ENCODE data around the gene PTGFRN. TPM values are rescaled to one million over a fixed set of nuclear protein-coding genes. Genes with fewer than 3 reads are reported as not detected.

Gene PTGFRN
- total RNA-seq, 1 experiment from 2014 or later, result 60.6 TPM

DNA sequence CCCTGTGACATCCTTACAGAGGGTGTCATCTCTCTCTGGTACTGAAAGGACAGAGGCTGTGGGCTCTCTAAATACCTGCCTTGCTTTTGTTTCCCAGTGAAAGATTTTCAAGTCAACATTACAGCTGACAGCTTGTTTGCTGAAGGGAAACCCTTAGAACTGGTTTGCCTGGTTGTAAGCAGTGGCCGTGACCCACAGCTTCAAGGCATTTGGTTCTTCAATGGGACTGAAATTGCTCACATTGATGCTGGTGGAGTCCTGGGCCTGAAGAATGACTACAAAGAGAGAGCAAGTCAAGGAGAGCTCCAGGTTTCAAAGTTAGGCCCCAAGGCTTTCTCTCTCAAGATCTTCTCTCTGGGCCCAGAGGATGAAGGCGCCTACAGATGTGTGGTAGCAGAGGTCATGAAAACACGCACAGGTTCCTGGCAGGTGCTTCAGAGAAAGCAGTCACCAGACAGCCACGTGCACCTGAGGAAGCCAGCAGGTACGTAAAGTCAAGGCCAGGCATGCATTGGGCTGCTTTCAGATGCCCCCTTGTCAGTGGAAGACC lies 103.7 kb downstream of the PTGFRN start:
- Histone ChIP-seq H3K36me3 (ENCODE audit: control insufficient read depth in 1 of 2, insufficient read depth in 2 of 2, low read length in 2 of 2) (no peaks in the 10 kb centered on the region), H3K4me1 (ENCODE audit: control insufficient read depth in 1 of 2, insufficient read depth in 2 of 2, low read length in 2 of 2) (no peaks in the 10 kb centered on the region), H3K4me2 (ENCODE audit: low read length) (no peak overlapping the region), H2AFZ (ENCODE audit: low read depth, low read length, poor library complexity, severe bottlenecking) (no peak overlapping the region), H3K4me3 (replicated peaks in 1 of 2; ENCODE audit: low read depth in 1 of 2, low read length in 2 of 2) (no peak overlapping the region), H3K27ac (ENCODE audit: low read depth, low read length) (no peak overlapping the region), H3K9me2 (ENCODE audit: insufficient read depth) (no peaks in the 10 kb centered on the region), H3K9ac (ENCODE audit: low read length) (no peak overlapping the region), H3K27me3 (ENCODE audit: insufficient read depth, low read length) (no peaks in the 10 kb centered on the region), H4K20me1 (ENCODE audit: insufficient read depth) (no peaks in the 10 kb centered on the region), H3K79me2 (ENCODE audit: insufficient read depth, low read length) (no peaks in the 10 kb centered on the region), H3K9me3 (ENCODE audit: control insufficient read depth in 1 of 2, insufficient read depth in 1 of 2, low read depth in 1 of 2, low read length in 2 of 2) (no peaks in the 10 kb centered on the region)
- ChIA-PET RAD21 (ENCODE audit: low non-redundant PET in 1 of 2, low total read pairs in 2 of 2, uncharacterized antibody in 2 of 2, unreplicated experiment in 2 of 2) (no interaction called here), CTCF (no interaction called here), POLR2A (interaction anchor here (0.7 kb wide), 1 partner anchor 129 kb away, joined by 3 read pairs; no protein-coding TSS in a partner anchor)
- no peak for ATAC-seq
- DNase-seq (ENCODE audit: low read depth, low spot score), result no peak
- no TSS peak for BruUV-seq (replicated peaks)
- no peak for TF ChIP-seq POLR2A (IDR thresholded peaks at IDR 0.05; ENCODE audit: borderline replicate concordance, extremely low read depth, insufficient read depth, insufficient read length)
- TF ChIP-seq, protein P1, sequence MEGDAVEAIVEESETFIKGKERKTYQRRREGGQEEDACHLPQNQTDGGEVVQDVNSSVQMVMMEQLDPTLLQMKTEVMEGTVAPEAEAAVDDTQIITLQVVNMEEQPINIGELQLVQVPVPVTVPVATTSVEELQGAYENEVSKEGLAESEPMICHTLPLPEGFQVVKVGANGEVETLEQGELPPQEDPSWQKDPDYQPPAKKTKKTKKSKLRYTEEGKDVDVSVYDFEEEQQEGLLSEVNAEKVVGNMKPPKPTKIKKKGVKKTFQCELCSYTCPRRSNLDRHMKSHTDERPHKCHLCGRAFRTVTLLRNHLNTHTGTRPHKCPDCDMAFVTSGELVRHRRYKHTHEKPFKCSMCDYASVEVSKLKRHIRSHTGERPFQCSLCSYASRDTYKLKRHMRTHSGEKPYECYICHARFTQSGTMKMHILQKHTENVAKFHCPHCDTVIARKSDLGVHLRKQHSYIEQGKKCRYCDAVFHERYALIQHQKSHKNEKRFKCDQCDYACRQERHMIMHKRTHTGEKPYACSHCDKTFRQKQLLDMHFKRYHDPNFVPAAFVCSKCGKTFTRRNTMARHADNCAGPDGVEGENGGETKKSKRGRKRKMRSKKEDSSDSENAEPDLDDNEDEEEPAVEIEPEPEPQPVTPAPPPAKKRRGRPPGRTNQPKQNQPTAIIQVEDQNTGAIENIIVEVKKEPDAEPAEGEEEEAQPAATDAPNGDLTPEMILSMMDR (IDR thresholded peaks at IDR 0.05 in 2 of 3, conservative IDR thresholded peaks at IDR 0.05 in 1 of 3; ENCODE audit: borderline replicate concordance in 1 of 3, insufficient read depth in 1 of 3, low read depth in 2 of 3, low read length in 2 of 3), result no peak
- TF ChIP-seq, protein P2, sequence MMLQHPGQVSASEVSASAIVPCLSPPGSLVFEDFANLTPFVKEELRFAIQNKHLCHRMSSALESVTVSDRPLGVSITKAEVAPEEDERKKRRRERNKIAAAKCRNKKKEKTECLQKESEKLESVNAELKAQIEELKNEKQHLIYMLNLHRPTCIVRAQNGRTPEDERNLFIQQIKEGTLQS (IDR thresholded peaks at IDR 0.05), result no peak
- intact Hi-C loops (cut with micrococcal nuclease), result no loop called here

DNA sequence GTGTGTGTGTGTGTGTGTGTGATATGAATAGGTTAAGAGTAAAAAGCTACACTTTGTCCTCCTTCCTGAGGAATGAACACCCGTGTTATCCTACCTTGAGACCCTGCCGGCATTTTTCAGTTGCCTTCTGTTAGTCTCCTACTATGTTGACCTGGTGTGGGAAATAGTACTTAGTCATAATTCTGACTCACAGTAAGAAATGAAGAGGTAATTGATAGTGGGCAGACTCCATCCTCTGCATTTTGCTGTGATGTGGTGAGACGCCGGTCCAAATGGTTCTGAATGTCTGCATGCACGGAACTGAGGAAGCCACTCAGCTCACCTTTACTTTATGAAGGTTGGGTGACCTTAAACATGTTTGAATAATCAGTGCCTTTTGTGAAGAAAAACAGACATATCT lies 104.5 kb downstream of the PTGFRN start:
- Histone ChIP-seq H3K79me2 (ENCODE audit: insufficient read depth, low read length) (no peaks in the 10 kb centered on the region), H4K20me1 (ENCODE audit: insufficient read depth) (no peaks in the 10 kb centered on the region), H3K9ac (ENCODE audit: low read length) (no peak overlapping the region), H3K9me3 (ENCODE audit: control insufficient read depth in 1 of 2, insufficient read depth in 1 of 2, low read depth in 1 of 2, low read length in 2 of 2) (no peaks in the 10 kb centered on the region), H3K4me2 (ENCODE audit: low read length) (no peak overlapping the region), H3K4me1 (ENCODE audit: control insufficient read depth in 1 of 2, insufficient read depth in 2 of 2, low read length in 2 of 2) (no peaks in the 10 kb centered on the region), H3K9me2 (ENCODE audit: insufficient read depth) (no peaks in the 10 kb centered on the region), H3K36me3 (ENCODE audit: control insufficient read depth in 1 of 2, insufficient read depth in 2 of 2, low read length in 2 of 2) (no peaks in the 10 kb centered on the region), H3K27me3 (ENCODE audit: insufficient read depth, low read length) (no peaks in the 10 kb centered on the region), H3K27ac (ENCODE audit: low read depth, low read length) (no peak overlapping the region), H3K4me3 (replicated peaks in 1 of 2; ENCODE audit: low read depth in 1 of 2, low read length in 2 of 2) (no peak overlapping the region), H2AFZ (ENCODE audit: low read depth, low read length, poor library complexity, severe bottlenecking) (no peak overlapping the region)
- RAD21 ChIA-PET (ENCODE audit: low non-redundant PET in 1 of 2, low total read pairs in 2 of 2, uncharacterized antibody in 2 of 2, unreplicated experiment in 2 of 2), result no interaction called here
- no peak for DNase-seq (ENCODE audit: low read depth, low spot score)
- intact Hi-C loops (cut with micrococcal nuclease), result no loop called here
- no TSS peak for BruUV-seq (replicated peaks)
- POLR2A ChIA-PET, result interaction anchor here (0.7 kb wide), 1 partner anchor 129 kb away, joined by 3 read pairs; no protein-coding TSS in a partner anchor
- CTCF ChIA-PET, result no interaction called here
- ATAC-seq, result no peak
- TF ChIP-seq ZNF274 (IDR thresholded peaks at IDR 0.05; ENCODE audit: low read depth, low read length) (no peak), ZFX (IDR thresholded peaks at IDR 0.05) (no peak), SIN3A (IDR thresholded peaks at IDR 0.05; ENCODE audit: low read depth) (no peak), SRF (IDR thresholded peaks at IDR 0.05; ENCODE audit: low read depth) (no peak), POLR2A (IDR thresholded peaks at IDR 0.05; ENCODE audit: borderline replicate concordance, extremely low read depth, insufficient read depth, insufficient read length) (no peak), EZH2 (IDR thresholded peaks at IDR 0.05) (no peak), RAD21 (IDR thresholded peaks at IDR 0.05; ENCODE audit: low read depth) (no peak), SP1 (IDR thresholded peaks at IDR 0.05; ENCODE audit: low read depth) (no peak)
- TF ChIP-seq, protein P1 (IDR thresholded peaks at IDR 0.05 in 2 of 3, conservative IDR thresholded peaks at IDR 0.05 in 1 of 3; ENCODE audit: borderline replicate concordance in 1 of 3, insufficient read depth in 1 of 3, low read depth in 2 of 3, low read length in 2 of 3), result no peak
- TF ChIP-seq, protein P3, sequence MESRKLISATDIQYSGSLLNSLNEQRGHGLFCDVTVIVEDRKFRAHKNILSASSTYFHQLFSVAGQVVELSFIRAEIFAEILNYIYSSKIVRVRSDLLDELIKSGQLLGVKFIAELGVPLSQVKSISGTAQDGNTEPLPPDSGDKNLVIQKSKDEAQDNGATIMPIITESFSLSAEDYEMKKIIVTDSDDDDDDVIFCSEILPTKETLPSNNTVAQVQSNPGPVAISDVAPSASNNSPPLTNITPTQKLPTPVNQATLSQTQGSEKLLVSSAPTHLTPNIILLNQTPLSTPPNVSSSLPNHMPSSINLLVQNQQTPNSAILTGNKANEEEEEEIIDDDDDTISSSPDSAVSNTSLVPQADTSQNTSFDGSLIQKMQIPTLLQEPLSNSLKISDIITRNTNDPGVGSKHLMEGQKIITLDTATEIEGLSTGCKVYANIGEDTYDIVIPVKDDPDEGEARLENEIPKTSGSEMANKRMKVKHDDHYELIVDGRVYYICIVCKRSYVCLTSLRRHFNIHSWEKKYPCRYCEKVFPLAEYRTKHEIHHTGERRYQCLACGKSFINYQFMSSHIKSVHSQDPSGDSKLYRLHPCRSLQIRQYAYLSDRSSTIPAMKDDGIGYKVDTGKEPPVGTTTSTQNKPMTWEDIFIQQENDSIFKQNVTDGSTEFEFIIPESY (IDR thresholded peaks at IDR 0.05; ENCODE audit: extremely low read depth, insufficient replicate concordance, low read length), result no peak

All from HCT116 (cell line).